ENCODE results near the gene L3MBTL1.
"Not testable (repeated sequence)": the region's sequence is repeated elsewhere in the genome, so short reads cannot be mapped to it uniquely, and the experiment has no call there.

L3MBTL1 gene

GRCh38 chr20:43507150-43508080 is at the start of gene L3MBTL1:
Gene L3MBTL1 (plus strand): TSS chr20:43507697. CDS start chr20:43513504, 5,807 bp downstream.
- DNase-seq = peak; percentile 75

GRCh38 chr20:43458422-43458924 is 49.0 kb upstream of the L3MBTL1 start:
- no peak for DNase-seq

- DNase-seq = no peak
Measured at GRCh38 chr20:43459022-43459942, 48.2 kb upstream of the L3MBTL1 start.

GRCh38 chr20:43460172-43460829 is 47.2 kb upstream of the L3MBTL1 start:
- DNase-seq = no peak

DNA sequence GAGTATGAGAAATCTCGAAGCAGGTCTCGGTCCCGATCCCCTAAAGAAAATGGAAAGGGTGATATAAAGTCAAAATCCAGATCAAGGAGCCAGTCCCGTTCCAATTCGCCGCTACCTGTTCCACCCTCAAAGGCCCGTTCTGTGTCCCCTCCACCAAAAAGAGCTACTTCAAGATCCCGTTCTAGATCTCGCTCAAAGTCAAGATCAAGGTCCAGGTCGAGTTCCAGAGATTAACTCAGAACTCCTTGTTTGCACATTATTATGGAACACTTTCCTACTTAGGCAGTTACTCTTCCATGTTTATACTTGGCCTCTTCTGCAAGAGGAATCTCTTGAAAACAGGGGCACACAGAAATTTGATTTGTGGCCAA is 46.7 kb upstream of the L3MBTL1 start:
- DNase-seq = no peak

- no peak for DNase-seq
Measured at GRCh38 chr20:43461894-43462659, 45.4 kb upstream of the L3MBTL1 start.

GRCh38 chr20:43462660-43463526 is 44.6 kb upstream of the L3MBTL1 start:
- DNase-seq = no peak

GRCh38 chr20:43463527-43464218 is 43.8 kb upstream of the L3MBTL1 start:
- no peak for DNase-seq

GRCh38 chr20:43464219-43464790 is 43.2 kb upstream of the L3MBTL1 start:
- no peak for DNase-seq

DNA sequence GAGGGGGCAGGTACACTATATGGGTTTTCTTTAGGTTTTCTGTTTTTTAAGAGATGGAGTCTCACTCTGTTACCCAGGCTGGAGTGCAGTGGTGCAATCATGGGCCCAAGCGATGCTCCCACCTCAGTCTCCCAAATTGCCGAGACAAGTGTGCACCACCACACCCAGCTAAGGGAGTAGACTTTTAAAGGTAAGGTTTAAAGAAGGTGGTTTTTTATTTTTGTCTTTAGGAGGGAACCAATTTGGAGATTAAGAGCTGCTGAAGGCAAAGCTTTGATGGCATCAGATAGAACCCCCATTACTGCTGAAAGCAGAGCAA is 41.9 kb upstream of the L3MBTL1 start:
- DNase-seq = no peak

- DNase-seq = no peak
Measured at GRCh38 chr20:43467589-43467988, 39.9 kb upstream of the L3MBTL1 start.

DNA sequence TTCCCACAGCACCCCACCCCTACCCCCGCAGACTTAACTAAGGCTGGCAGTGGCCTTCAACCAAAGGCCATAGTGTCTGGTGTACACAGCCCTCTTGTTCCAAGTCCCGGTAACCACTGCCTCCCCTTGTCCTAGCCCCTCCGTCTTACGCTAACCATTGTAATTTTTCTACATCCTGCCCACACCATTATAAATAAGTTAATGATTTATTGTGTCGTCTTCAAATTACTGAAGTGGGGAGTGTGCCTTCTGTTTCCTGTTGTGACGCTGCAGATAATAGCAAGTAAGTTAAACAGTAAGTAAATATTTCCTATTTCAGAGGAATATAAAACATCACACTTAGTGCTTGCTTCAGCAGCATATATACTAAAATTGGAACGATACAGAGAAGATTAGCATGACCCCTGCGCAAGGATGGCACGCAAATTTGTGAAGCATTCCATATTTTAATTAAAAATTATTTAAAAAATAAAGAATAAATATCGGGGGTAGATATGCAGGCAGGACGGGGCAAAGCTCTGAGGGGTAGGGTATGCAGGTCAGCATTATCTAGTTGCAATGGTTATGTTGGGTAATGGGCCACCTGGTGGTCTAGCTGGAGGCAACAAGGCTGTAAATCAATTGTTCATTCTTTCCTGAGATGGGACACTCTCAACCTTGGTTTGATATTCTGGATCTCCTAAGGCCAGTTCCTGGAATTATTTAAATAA is 34.7 kb upstream of the L3MBTL1 start:
- DNase-seq = no peak

DNA sequence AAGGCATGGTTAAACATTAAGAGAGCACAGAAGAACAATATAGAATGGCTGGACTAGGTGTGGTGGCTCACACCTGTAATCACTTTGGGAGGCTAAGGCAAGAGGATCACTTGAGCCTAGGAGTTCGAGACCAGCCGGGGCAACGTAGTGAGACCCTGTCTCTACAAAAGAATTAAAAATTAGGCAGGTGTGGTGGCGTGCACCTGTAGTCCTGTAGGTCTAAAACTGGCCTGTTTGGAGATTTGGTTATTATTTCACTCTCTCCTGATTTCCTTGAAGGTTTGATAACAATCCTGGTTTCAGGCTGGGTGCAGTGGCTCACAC is 34.2 kb upstream of the L3MBTL1 start:
- no peak for DNase-seq

DNA sequence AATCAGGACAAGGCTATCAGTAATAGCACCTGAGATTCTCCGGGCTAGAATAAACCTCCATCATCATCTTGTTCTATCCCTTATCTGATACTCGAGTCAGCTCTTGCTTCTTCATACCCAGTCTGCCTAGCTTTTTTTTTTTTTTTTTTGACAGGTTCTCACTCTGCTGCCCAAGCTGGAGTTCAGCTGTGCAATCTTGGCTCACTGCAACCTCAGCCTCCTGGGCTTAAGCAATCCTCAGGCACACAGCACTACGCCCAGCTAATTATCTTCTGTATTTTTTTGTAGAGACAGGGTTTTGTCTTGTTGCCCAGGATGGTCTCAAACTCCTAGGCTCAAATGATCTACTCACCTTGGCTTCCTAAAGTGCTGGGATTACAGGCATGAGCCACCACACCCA is 30.3 kb upstream of the L3MBTL1 start:
- no peak for DNase-seq

DNA sequence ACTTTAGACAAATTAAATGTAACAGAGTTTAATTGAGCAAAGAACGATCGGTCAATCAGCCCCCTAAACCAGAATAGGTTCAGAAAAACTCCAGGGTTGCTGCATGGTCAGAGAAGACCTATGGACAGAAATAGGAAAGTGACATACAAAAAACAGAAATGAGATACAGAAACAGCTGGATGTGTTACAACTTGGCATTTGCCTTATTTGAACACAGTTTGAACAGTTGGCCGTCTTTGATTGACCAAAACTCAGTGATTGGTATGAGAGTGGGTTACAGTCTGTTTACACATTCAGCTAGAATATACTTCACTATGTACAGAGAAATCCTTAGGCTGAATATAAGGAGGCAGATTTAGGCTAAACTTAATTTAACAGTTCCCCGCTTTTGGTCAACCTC is 29.9 kb upstream of the L3MBTL1 start:
- no peak for DNase-seq

- no peak for DNase-seq
Measured at GRCh38 chr20:43490038-43490437, 17.5 kb upstream of the L3MBTL1 start.

DNA sequence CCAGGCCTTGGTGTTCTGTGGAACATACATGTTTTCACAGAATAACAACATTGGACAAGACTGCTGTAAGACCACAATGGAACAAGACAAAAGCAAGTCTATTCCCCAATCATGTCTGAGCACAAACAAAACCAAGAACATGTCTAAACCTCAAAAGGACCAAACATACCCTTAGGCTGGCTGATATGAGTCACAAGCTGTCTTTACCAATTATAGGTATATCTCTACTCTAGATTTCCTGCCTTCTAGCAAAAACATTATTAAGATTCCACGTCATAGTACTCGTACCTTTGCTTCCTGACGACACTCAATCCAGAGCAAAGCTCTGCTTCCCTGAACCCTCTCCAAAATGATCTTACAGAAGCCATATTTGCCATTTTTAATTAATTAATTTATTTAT is 15.4 kb upstream of the L3MBTL1 start:
- DNase-seq = no peak

DNA sequence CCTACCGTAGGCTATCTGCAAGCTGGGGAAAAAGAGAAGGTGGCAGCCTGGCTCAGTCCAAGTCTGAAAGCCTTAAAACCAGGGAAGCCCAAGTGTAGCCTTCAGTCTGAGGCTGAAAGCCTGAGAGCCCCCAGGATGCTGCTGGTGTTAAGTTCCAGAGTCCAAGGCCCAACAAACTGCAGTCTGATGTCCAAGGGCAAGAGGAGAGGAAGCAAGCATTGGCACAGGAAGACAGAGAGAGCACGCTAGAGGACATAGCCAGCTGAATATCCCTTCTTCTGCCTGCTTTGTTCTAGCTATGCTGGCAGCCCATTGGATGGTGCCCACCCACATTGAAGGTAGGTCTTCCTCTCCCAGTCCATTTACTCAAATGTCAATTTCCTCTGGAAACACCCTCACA is 12.1 kb upstream of the L3MBTL1 start:
- DNase-seq = no peak

- DNase-seq = not testable (repeated sequence)
Measured at GRCh38 chr20:43502021-43502420, 5.5 kb upstream of the L3MBTL1 start.

- no peak for DNase-seq
Measured at GRCh38 chr20:43506238-43506637, 1.3 kb upstream of the L3MBTL1 start.
